GM12865 (cell line): ENCODE data around the gene MAN1B1.
A peak's percentile ranks its signal among the peaks of the same experiment; 100 is the strongest.

Experiments used
- DNase-seq: peaks from one replicate; pipeline ENCODE4 v3.0.0; 2010; ENCODE audit warnings: low read depth
- H3K4me3 ChIP-seq: 2 replicates; pipeline ENCODE4 v1.5.1; 2011; ENCODE audit warnings: mild to moderate bottlenecking, low read depth, low read length, control low read depth
- TF ChIP-seq, protein P1 (sequence below): IDR thresholded peaks from 2 replicates; pipeline ENCODE4 v1.5.1; 2011; ENCODE audit warnings: low read length, control low read depth, low read depth, inconsistent platforms; ENCODE audit not compliant: insufficient read depth; ENCODE audit errors: missing control alignments

MAN1B1 gene

DNA sequence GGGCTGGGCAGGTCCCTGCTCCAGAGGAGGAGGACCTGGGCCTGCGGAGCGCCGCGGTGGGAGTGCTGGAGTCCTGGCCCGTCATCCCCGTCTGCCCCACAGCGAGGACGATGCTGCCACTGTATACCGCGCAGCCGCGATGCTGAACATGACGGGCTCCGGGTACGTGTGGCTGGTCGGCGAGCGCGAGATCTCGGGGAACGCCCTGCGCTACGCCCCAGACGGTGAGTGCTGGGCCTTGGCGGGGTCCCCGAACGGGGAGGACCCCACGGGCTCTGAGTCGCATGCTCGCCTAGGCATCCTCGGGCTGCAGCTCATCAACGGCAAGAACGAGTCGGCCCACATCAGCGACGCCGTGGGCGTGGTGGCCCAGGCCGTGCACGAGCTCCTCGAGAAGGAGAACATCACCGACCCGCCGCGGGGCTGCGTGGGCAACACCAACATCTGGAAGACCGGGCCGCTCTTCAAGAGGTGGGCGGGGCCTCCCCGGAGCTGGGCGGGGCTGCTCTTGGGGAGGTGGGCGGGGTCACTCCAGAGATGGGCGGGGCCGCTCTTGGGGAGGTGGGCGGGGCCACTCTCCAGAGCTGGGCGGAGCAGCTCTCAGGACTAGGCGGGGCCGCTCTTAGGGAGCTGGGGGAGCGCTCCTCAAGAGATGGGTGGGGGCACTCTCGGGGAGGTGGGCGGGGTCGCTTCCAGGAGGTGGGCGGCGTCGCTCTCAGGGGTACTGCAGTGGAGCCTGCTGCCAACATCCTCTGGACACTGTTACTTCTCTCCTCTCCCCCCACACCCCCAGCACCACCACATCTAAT is 70.0 kb downstream of the MAN1B1 start:
- peak; percentile 64 for DNase-seq
- TF ChIP-seq, protein P1, sequence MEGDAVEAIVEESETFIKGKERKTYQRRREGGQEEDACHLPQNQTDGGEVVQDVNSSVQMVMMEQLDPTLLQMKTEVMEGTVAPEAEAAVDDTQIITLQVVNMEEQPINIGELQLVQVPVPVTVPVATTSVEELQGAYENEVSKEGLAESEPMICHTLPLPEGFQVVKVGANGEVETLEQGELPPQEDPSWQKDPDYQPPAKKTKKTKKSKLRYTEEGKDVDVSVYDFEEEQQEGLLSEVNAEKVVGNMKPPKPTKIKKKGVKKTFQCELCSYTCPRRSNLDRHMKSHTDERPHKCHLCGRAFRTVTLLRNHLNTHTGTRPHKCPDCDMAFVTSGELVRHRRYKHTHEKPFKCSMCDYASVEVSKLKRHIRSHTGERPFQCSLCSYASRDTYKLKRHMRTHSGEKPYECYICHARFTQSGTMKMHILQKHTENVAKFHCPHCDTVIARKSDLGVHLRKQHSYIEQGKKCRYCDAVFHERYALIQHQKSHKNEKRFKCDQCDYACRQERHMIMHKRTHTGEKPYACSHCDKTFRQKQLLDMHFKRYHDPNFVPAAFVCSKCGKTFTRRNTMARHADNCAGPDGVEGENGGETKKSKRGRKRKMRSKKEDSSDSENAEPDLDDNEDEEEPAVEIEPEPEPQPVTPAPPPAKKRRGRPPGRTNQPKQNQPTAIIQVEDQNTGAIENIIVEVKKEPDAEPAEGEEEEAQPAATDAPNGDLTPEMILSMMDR: no peak
- H3K4me3 ChIP-seq: no peak overlapping the region

DNA sequence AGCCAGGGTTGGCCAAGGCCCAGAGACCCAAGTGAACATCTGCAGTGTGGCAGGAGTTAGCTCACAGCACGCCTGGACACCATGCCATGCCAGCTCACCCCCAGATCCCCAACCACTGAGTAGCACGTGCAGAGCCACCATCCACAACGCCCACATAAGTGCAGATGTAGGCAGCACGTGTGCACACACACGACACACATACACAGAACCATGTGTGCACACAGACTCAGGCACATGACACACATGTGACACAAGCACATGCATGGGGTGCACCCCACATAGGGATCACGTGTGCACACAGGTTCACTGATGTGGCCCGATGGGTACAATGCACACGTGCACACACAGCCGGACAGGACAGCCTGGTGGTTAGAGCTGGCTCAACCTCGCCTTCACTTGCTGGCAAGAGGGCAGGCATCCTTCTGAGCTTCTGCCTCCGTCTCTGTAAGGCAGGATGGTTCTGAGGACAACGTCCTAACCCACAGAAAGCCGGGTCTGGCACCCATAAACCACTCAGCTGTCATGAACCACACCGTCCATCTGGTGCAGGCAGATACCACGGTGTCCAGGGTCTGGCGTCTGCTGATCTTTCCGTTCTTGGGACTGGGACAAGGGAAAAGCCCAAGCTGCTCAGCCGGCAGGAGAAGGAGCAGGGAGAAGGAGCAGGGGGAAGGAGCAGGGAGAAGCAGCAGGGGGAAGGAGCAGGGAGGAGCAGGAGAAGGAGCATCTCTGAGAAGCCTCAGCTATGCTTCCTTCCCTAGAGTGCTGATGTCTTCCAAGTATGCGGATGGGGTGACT is 71.0 kb downstream of the MAN1B1 start:
- H3K4me3 ChIP-seq: no peak overlapping the region
- TF ChIP-seq, protein P1: no peak
- no peak for DNase-seq

DNA sequence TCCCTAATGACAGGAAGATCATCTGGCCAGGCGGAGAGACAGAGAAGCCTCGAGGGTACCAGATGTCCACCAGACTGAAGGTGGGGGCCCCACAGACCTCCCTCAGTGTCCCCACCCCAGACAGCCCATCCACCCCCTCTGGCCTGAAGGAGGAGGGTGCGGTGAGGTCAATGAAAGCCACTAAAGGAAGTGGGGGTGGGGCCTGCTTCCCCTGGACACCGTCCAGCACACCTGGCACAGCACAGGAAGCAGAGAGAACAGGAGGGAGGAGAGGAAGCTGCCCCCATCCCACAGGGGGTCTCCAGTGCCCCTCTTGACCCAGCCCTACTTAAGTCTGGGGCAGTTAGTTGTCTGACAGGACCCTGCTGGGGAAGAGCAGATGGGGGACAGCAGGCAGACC is 71.8 kb downstream of the MAN1B1 start:
- DNase-seq: peak; percentile 39
- TF ChIP-seq, protein P1: no peak
- no peak overlapping the region for H3K4me3 ChIP-seq
